Measurements from ENCODE around the gene STT3A. TPM values are rescaled to one million over a fixed set of nuclear protein-coding genes. Genes with fewer than 3 reads are reported as not detected.

STT3A gene
- total and polyA plus RNA-seq, 2 donors (not counting 3 experiments of a cell fraction or from before 2014, with no cell fraction given), result 236 to 362 TPM

DNA sequence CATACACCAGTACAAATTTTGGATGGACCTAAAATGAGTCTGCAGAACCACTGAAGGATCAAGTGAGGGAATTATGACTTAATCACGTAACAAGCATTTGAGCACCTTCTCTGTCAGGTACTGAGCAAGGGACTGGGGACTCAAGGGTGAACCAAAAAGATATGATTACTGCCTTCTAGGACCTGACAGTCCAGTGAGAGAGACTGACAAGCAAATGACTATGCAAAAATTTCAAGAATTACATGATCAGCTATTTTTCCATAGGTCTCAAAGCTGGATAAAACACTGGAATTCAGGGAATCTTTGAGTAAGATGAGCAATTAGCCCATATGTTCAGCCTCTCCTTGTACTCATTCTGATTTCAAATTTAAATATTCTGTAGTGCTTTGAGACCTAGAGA, 5.2 kb upstream of the STT3A start:
- no TSS peak for BruUV-seq (replicated peaks)
- CTCF ChIA-PET, result no interaction called here
- H3K4me3 ChIP-seq (replicated peaks in 1 of 3; ENCODE audit: insufficient read depth in 1 of 3, low read depth in 1 of 3, low read length in 3 of 3), result no peak overlapping the region
- peaks cover 3 to 9% of the 10 kb centered on the region in 2 experiments for H3K36me3 ChIP-seq (ENCODE audit: control insufficient read depth in 2 of 2, extremely low read depth in 1 of 2, insufficient read depth in 2 of 2, low read length in 2 of 2)
- no peak overlapping the region for H3K4me2 ChIP-seq (ENCODE audit: insufficient read depth, low read length)
- no peaks in the 10 kb centered on the region for H3K27me3 ChIP-seq (ENCODE audit: control insufficient read depth in 2 of 2, insufficient read depth in 2 of 2, low read length in 2 of 2)
- TF ChIP-seq MYC (IDR thresholded peaks at IDR 0.05; ENCODE audit: low read depth, low read length) (no peak), POLR2AphosphoS5 (IDR thresholded peaks at IDR 0.05; ENCODE audit: insufficient read depth, low read depth, low read length) (no peak), FOS (IDR thresholded peaks at IDR 0.05; ENCODE audit: borderline replicate concordance, insufficient read depth, low read length) (no peak), POLR2A (IDR thresholded peaks at IDR 0.05; ENCODE audit: low read depth, low read length) (no peak), EZH2 (IDR thresholded peaks at IDR 0.05; ENCODE audit: borderline replicate concordance, low read depth, low read length, severe bottlenecking) (no peak), JUN (IDR thresholded peaks at IDR 0.05; ENCODE audit: borderline replicate concordance, insufficient read depth, insufficient read length, low read depth) (no peak), GATA2 (IDR thresholded peaks at IDR 0.05; ENCODE audit: insufficient read depth, insufficient read length, low read depth, low read length) (no peak)
- TF ChIP-seq, protein P1, sequence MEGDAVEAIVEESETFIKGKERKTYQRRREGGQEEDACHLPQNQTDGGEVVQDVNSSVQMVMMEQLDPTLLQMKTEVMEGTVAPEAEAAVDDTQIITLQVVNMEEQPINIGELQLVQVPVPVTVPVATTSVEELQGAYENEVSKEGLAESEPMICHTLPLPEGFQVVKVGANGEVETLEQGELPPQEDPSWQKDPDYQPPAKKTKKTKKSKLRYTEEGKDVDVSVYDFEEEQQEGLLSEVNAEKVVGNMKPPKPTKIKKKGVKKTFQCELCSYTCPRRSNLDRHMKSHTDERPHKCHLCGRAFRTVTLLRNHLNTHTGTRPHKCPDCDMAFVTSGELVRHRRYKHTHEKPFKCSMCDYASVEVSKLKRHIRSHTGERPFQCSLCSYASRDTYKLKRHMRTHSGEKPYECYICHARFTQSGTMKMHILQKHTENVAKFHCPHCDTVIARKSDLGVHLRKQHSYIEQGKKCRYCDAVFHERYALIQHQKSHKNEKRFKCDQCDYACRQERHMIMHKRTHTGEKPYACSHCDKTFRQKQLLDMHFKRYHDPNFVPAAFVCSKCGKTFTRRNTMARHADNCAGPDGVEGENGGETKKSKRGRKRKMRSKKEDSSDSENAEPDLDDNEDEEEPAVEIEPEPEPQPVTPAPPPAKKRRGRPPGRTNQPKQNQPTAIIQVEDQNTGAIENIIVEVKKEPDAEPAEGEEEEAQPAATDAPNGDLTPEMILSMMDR (IDR thresholded peaks at IDR 0.05; ENCODE audit: extremely low read depth in 1 of 2, insufficient read depth in 1 of 2, low read depth in 1 of 2, low read length in 2 of 2), result no peak
- TF ChIP-seq, protein P2, sequence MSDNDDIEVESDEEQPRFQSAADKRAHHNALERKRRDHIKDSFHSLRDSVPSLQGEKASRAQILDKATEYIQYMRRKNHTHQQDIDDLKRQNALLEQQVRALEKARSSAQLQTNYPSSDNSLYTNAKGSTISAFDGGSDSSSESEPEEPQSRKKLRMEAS (IDR thresholded peaks at IDR 0.05; ENCODE audit: insufficient read depth, insufficient read length), result no peak
- H3K9me1 ChIP-seq (replicated peaks; ENCODE audit: control insufficient read depth, extremely low read depth, insufficient read depth, low read length), result no peaks in the 10 kb centered on the region
- H3K27ac ChIP-seq (ENCODE audit: insufficient read depth, low read depth, low read length), result no peak overlapping the region
- DNase-seq (ENCODE audit: low read depth, low spot score) (no peak), FAIRE-seq (no peak)
- H2AFZ ChIP-seq (ENCODE audit: low read depth, low read length), result no peak overlapping the region
- peaks cover 10% of the 10 kb centered on the region for H3K4me1 ChIP-seq (ENCODE audit: control insufficient read depth, extremely low read depth, insufficient read depth, low read length)
- no peaks in the 10 kb centered on the region for H3K79me2 ChIP-seq (ENCODE audit: control insufficient read depth, insufficient read depth, low read length)
- dilution Hi-C loops (cut with MboI; ENCODE audit: extremely low pct_ligation_motif_present, low sequenced_read_pairs), result no loop called here
- POLR2A ChIA-PET, result interaction anchor here (0.5 kb wide), 1 partner anchor 71 kb away, joined by 3 read pairs; no protein-coding TSS in a partner anchor
- no peaks in the 10 kb centered on the region for H3K9me3 ChIP-seq (replicated peaks; ENCODE audit: control insufficient read depth, insufficient read depth, low read length)
- intact Hi-C loops (cut with micrococcal nuclease), result no loop called here
- no peak overlapping the region for H3K9ac ChIP-seq (replicated peaks; ENCODE audit: extremely low read depth, insufficient read depth, low read length)
- no peaks in the 10 kb centered on the region for H4K20me1 ChIP-seq (replicated peaks; ENCODE audit: control insufficient read depth, extremely low read depth, insufficient read depth, low read length)

All from endothelial cell of umbilical vein (primary cell).